Panc1 (cell line): ENCODE results near the gene TPBGL. TPM values are rescaled to one million over a fixed set of nuclear protein-coding genes. Genes with fewer than 3 reads are reported as not detected.

Experiments used
- ATAC-seq: fragments of 200-7000 bp; cut with Tn5 transposase; 2 replicates; pipeline ENCODE4 v1.9.1; 2020; ENCODE audit warnings: mild to moderate bottlenecking, moderate library complexity
- BruUV-seq: library from RNA; stranded (reverse); fragments of 400-500 nt; replicated peaks from 2 replicates; lab custom pipeline; 2021; lab: Mats Ljungman, UMichigan
- CTCF ChIA-PET: fragments of 300-600 bp; sonication (Branson Sonifier 250); formaldehyde crosslinking; loops from one replicate; lab custom pipeline; 2022; ENCODE audit warnings: antibody characterized with exemption; lab: Charles Lee
- POLR2A ChIA-PET: fragments of 300-600 bp; sonication (Branson Sonifier 250); formaldehyde crosslinking; loops from one replicate; lab custom pipeline; 2022; ENCODE audit warnings: antibody characterized with exemption; lab: Charles Lee
- DNase-seq: peaks from one replicate; pipeline ENCODE4 v3.0.0-alpha.2; 2010; ENCODE audit warnings: low read depth, low spot score
- H3K27ac ChIP-seq: 2 replicates; pipeline ENCODE4 v1.5.1; 2011; ENCODE audit warnings: mild to moderate bottlenecking, low read length, inconsistent platforms
- H3K27me3 ChIP-seq: fragments of 200-500 bp; sonication (Bioruptor generic); 2 replicates; pipeline ENCODE4 v1.6.0; 2014; ENCODE audit warnings: low read length, inconsistent platforms; ENCODE audit not compliant: control insufficient read depth, insufficient read depth
- H3K36me3 ChIP-seq: fragments of 200-500 bp; sonication (Bioruptor generic); 2 replicates; pipeline ENCODE4 v1.5.1; 2014; ENCODE audit warnings: inconsistent platforms, mild to moderate bottlenecking, low read length, moderate library complexity; ENCODE audit not compliant: control insufficient read depth, insufficient read depth
- H3K4me1 ChIP-seq: 2 replicates; pipeline ENCODE4 v1.5.1; 2011; ENCODE audit warnings: inconsistent platforms, mild to moderate bottlenecking, low read length, moderate library complexity; ENCODE audit not compliant: control insufficient read depth, insufficient read depth
- H3K4me3 ChIP-seq, 2 experiments: 2 replicates each; pipeline ENCODE4 v1.5.1; 2011 to 2012; ENCODE audit warnings: low read depth in 2 of 2, low read length in 2 of 2, mild to moderate bottlenecking in 2 of 2, inconsistent platforms in 1 of 2, moderate library complexity in 1 of 2
- H3K9me3 ChIP-seq: fragments of 200-500 bp; sonication (Bioruptor generic); 2 replicates; pipeline ENCODE4 v1.5.1; 2014; ENCODE audit warnings: low read depth, mild to moderate bottlenecking, inconsistent platforms, low read length, moderate library complexity; ENCODE audit not compliant: control insufficient read depth, insufficient read depth
- POLR2AphosphoS5 ChIP-seq: IDR thresholded peaks from 2 replicates; pipeline ENCODE4 v1.6.1; 2012; ENCODE audit warnings: mild to moderate bottlenecking, low read depth, low read length, moderate library complexity
- SIN3A ChIP-seq: IDR thresholded peaks from 2 replicates; pipeline ENCODE4 v1.6.1; 2012; ENCODE audit warnings: low read depth, mild to moderate bottlenecking, low read length, moderate library complexity, borderline replicate concordance; ENCODE audit not compliant: insufficient read depth
- TCF7L2 ChIP-seq: IDR thresholded peaks from 2 replicates; pipeline ENCODE4 v1.6.1; 2011; ENCODE audit warnings: mild to moderate bottlenecking, low read depth, low read length, inconsistent platforms
- in situ Hi-C: cut with HindIII; loops from 2 replicates; pipeline ENCODE4 v1.10.0; 2016; ENCODE audit warnings: low sequenced_read_pairs, low pct_unique_long_range_greater_than_20kb
- intact Hi-C: fragments of 100-400 bp; cut with micrococcal nuclease; formaldehyde crosslinking; loops from one replicate; pipeline ENCODE4 v1.10.0; 2022; ENCODE audit not compliant: unreplicated experiment
- total RNA-seq: library from RNA; stranded (reverse); gene quantifications from one replicate; pipeline ENCODE4 v1.2.1, GENCODE V29; 2021; ENCODE audit not compliant: unreplicated experiment
- TF ChIP-seq, protein P1 (sequence below): fragments of 450-650 bp; IDR thresholded peaks from 2 replicates; pipeline ENCODE4 v1.5.1; 2017; ENCODE audit warnings: mild to moderate bottlenecking
- TF ChIP-seq, protein P2 (sequence below), 2 experiments: IDR thresholded peaks; 2 replicates each; pipeline ENCODE4 v1.6.1; 2011 to 2012; ENCODE audit warnings: low read depth in 2 of 2, control low read depth in 1 of 2, low read length in 1 of 2, mild to moderate bottlenecking in 1 of 2, moderate library complexity in 1 of 2; ENCODE audit not compliant: insufficient read depth in 1 of 2

TPBGL gene
- total RNA-seq, 1 experiment from 2014 or later: 0.54 TPM

DNA sequence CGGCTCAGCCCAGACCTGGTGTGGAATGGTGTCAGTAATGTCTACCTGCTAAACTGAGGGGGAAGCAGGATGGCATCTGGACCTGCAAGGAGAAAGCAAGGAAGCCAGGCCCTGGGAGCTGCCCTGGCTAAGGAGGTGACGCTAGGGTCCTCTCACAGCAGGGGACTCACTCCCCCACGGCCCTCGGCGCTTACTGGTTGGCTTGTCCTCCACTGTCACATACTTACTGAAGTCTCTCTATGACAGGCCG is 48.9 kb downstream of the TPBGL start:
- Histone ChIP-seq H3K9me3 (no peaks in the 10 kb centered on the region), H3K27me3 (no peaks in the 10 kb centered on the region), H3K36me3 (0 out of 2 replicates have a peak, but pooled peaks cover 3% of the 10 kb centered on the region), H3K27ac (0 out of 2 replicates have a peak overlapping the region, but pooled peaks have one; percentile 15), H3K4me1 (peaks cover 19% of the 10 kb centered on the region), H3K4me3 (no peak overlapping the region)
- ATAC-seq: no peak
- ChIA-PET CTCF (interaction anchor here (0.5 to 1.2 kb wide), 2 partner anchors 10 to 40 kb away, joined by 4 to 8 read pairs; no protein-coding TSS in a partner anchor), POLR2A (no interaction called here)
- DNase-seq: no peak
- no TSS peak for BruUV-seq
- TF ChIP-seq TCF7L2: no peak
- TF ChIP-seq POLR2AphosphoS5: no peak
- TF ChIP-seq SIN3A: no peak
- TF ChIP-seq, protein P1, sequence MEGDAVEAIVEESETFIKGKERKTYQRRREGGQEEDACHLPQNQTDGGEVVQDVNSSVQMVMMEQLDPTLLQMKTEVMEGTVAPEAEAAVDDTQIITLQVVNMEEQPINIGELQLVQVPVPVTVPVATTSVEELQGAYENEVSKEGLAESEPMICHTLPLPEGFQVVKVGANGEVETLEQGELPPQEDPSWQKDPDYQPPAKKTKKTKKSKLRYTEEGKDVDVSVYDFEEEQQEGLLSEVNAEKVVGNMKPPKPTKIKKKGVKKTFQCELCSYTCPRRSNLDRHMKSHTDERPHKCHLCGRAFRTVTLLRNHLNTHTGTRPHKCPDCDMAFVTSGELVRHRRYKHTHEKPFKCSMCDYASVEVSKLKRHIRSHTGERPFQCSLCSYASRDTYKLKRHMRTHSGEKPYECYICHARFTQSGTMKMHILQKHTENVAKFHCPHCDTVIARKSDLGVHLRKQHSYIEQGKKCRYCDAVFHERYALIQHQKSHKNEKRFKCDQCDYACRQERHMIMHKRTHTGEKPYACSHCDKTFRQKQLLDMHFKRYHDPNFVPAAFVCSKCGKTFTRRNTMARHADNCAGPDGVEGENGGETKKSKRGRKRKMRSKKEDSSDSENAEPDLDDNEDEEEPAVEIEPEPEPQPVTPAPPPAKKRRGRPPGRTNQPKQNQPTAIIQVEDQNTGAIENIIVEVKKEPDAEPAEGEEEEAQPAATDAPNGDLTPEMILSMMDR: no peak
- TF ChIP-seq, protein P2, sequence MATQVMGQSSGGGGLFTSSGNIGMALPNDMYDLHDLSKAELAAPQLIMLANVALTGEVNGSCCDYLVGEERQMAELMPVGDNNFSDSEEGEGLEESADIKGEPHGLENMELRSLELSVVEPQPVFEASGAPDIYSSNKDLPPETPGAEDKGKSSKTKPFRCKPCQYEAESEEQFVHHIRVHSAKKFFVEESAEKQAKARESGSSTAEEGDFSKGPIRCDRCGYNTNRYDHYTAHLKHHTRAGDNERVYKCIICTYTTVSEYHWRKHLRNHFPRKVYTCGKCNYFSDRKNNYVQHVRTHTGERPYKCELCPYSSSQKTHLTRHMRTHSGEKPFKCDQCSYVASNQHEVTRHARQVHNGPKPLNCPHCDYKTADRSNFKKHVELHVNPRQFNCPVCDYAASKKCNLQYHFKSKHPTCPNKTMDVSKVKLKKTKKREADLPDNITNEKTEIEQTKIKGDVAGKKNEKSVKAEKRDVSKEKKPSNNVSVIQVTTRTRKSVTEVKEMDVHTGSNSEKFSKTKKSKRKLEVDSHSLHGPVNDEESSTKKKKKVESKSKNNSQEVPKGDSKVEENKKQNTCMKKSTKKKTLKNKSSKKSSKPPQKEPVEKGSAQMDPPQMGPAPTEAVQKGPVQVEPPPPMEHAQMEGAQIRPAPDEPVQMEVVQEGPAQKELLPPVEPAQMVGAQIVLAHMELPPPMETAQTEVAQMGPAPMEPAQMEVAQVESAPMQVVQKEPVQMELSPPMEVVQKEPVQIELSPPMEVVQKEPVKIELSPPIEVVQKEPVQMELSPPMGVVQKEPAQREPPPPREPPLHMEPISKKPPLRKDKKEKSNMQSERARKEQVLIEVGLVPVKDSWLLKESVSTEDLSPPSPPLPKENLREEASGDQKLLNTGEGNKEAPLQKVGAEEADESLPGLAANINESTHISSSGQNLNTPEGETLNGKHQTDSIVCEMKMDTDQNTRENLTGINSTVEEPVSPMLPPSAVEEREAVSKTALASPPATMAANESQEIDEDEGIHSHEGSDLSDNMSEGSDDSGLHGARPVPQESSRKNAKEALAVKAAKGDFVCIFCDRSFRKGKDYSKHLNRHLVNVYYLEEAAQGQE (IDR thresholded peaks at IDR 0.05; ENCODE audit: insufficient read depth in 1 of 2, low read depth in 2 of 2, low read length in 1 of 2): no peak
- intact Hi-C loops (no loop called here), in situ Hi-C loops (no loop called here)

GRCh38 chr11:75289919-75290318 is 49.3 kb downstream of the TPBGL start:
- CTCF ChIA-PET: interaction anchor here (0.5 to 1.2 kb wide), 2 partner anchors 10 to 39 kb away, joined by 4 to 8 read pairs; no protein-coding TSS in a partner anchor
- DNase-seq: no peak
- POLR2A ChIA-PET: no interaction called here
- H3K4me1 ChIP-seq: peaks cover 19% of the 10 kb centered on the region
- H3K27ac ChIP-seq: 0 out of 2 replicates have a peak overlapping the region, but pooled peaks have one; percentile 15
- no peak for TF ChIP-seq SIN3A
- TF ChIP-seq POLR2AphosphoS5: no peak
- TF ChIP-seq, protein P2 (IDR thresholded peaks at IDR 0.05; ENCODE audit: insufficient read depth in 1 of 2, low read depth in 2 of 2, low read length in 1 of 2): no peak
- no peak for TF ChIP-seq TCF7L2
- TF ChIP-seq, protein P1: no peak
- no peaks in the 10 kb centered on the region for H3K9me3 ChIP-seq
- no peaks in the 10 kb centered on the region for H3K27me3 ChIP-seq
- H3K36me3 ChIP-seq: 0 out of 2 replicates have a peak, but pooled peaks cover 3% of the 10 kb centered on the region
- in situ Hi-C loops (no loop called here), intact Hi-C loops (no loop called here)
- BruUV-seq: no TSS peak
- ATAC-seq: no peak
- no peak overlapping the region for H3K4me3 ChIP-seq
